ENCODE results near the gene CARHSP1.
A peak's percentile ranks its signal among the peaks of the same experiment; 100 is the strongest.
"Not testable (repeated sequence)": the region's sequence is repeated elsewhere in the genome, so short reads cannot be mapped to it uniquely, and the experiment has no call there.

CARHSP1 gene

DNA sequence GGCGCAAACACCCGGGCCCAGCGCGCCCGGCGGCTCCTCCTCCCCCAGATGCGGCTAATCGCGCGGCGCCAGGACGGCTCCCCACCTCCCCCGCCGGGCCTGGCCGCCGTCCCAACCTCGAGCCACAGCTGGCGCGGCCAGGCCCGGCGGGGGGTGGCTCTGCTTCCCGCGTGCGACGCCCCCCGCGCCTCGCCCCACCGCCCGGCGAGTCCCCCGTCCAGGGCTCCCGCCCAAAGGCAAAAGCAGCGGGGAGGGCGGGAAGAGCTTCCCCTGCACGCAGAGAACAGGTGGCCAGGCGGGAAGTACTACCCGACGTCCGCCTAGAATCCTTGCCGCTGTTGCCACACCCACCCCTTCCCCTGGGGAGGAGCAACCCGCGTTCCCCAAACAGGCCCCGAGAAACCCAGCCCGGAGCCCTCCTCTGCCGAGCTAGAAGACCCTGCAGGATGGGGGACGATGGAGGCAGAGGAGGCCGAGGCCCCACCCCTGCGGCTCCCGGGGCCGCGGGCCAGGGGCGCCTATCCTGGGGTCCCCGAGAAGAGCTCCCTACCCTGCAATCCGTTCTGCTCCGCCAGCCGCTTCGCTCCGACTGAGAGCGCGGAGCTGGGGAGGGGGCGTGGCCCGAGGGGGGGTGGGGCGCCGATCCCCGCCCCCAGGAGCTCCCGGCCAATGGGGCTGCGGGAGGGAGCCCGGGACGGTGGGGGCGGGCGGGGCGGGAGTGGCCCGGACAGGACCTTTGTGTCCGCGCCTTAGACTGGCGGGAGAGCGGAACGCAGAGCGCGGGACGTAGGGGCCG is at the start of gene CARHSP1:
Gene CARHSP1, minus strand, starts transcription at position 591 of the 796 bp plus-strand sequence. CDS start 9,678 bp downstream, outside the sequence.
- peak; percentile 87 for DNase-seq

DNA sequence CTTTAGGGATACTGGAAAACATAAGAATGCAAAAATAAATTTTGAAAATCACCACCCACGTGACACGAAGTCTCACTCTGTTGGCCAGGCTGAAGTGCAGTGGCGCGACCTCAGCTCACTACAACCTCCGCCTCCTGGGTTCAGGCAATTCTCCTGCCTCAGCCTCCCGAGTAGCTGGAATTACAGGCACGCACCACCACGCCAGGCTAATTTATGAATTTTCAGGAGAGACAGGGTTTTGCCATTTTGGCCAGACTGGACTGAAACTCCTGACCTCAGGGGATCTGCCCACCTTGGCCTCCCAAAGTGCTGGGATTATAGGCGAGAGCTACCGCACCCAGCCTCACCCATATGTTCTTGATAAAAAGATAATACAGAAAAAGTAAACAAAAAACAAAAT is 48.5 kb upstream of the CARHSP1 start:
- DNase-seq = not testable (repeated sequence)

DNA sequence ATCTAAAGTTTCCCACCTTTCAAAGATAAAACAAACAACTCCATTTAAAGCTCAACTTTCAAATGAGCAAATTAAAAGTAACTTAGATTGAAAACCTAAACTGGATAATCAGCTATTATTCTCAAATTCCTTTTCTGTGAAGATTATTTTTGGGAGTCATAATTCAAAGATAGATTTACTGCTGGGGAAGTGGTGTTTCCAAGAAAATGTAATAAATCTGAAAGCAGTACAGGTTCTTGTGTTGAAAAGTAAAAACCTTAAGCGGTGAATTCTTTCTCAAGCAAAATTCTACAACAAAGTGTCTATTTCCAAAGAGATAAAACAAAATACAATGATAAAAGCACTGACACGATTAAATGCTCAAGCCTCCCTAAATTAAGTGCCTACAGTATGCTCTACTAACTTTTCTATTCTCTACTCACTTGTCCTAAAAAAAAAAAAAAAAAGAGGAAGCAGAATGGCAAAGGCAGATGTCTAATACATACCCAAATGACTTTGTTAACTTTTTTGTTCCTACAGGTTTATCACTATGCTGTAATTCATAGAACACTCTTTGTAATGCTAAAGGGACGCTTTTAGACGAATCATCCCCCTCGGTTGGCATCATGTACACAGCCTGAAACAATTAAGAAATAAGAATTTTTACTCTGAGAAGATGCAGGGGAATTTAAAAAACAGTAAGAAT is 47.9 kb upstream of the CARHSP1 start:
- no peak for DNase-seq

DNA sequence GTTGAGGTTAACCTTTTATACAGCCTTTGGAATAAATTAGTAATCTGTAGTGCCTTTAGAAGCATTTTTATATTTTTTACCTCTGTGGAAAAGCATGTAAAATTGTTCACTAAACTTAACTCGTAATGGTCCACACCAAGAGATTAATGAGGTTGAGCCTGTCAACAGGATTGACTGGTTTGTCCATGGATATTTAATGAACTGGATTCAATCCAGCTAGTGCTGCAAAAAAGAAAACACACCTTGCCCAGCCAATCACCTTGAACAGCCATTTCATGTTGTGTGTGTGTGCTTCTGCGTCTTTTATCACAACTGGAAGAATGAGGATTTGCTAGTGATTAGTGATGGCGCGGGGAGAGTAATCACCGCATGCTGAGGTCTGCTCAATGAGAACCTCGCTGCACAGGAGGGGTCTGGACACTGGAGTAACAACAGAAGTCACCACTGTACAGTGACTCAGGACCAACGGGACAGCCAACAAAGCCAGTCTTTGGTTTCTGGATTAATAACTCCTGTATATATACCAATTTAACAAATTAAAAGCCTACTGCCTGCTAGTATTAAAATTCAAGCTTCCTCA is 47.0 kb upstream of the CARHSP1 start:
- no peak for DNase-seq

DNA sequence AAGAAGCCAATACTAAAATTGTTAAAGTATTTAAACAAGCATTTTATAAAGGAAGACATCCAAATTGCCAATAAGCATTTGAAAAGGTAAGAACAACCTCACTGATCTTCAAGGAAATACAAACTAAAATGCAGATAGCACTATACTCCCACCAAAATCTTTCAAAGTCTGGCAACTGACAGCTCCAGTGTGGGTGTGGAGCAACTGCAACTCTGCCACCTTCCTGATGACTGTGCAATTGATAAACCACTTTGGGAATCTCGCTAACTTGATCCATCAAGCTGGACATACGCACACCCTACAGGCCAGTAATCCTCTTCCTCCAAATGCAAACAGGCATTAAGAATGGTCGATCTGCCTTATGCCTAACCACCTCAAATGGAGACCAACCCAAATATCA is 45.3 kb upstream of the CARHSP1 start:
- no peak for DNase-seq

DNA sequence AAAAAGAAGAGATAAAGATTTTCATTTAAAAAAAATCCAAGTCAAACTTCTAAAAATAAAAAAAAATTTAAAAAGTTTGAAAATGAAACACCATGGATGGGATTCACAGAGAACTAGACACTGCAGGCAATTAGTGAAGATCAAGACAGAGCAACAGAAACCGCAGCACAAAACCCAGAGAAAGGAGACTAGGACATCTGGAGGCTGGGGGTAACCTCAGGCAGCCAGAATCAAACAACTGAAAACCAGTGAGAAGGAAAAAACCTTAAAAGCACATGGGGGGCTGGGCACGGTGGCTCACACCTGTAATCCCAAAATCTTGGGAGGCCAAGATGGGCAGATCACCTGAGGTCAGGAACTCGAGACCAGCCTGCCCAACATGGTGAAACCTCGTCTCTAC is 44.0 kb upstream of the CARHSP1 start:
- no peak for DNase-seq

DNA sequence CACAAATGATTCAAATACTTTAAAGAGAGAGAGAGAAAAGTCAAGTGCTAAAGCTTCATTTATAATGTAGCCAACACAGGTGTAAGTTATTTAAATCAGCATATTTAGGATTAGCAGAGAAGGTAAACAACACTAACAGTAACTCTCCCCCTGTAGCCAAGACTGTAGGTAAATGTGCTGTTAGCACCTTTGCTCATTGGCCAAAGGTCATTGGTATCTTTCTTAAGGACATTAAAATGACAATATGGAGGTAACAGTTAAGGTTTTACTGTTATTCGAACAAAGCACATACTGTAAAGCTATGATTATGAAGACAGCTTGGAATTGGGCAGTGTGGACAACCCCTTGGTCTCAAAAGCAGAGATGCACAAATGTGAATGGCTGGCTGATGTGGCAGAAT is 42.0 kb upstream of the CARHSP1 start:
- no peak for DNase-seq

DNA sequence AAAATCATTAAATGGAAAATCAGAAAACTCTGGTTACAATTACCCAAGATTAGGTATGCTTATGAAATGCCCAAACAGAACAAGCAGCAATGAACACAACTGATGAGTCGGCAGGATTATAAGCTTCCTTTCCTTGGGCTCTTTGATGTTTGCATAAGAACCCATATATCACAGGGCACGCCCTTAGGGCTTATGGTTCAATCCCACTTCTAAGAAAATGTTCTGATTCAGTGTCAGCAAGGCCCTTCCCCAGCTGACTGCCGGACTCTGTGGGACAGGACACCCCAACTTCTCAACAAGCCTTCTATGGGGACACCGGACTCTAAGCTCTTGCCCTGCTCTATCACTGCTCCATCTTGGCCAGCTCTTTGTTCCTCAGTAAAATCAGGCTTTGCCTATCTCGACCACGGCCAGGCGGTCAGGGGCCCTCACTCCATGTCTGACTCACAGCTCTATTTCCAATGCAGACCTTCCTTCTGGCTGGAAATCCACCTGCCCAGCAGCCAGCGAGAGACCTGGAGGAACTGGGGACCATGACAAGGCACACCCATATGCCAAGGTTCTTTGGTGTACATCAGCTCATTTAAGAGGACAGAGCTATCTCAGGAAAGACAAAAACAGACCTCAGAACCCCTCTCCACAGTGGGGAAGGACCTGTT is 40.1 kb upstream of the CARHSP1 start:
- no peak for DNase-seq

DNA sequence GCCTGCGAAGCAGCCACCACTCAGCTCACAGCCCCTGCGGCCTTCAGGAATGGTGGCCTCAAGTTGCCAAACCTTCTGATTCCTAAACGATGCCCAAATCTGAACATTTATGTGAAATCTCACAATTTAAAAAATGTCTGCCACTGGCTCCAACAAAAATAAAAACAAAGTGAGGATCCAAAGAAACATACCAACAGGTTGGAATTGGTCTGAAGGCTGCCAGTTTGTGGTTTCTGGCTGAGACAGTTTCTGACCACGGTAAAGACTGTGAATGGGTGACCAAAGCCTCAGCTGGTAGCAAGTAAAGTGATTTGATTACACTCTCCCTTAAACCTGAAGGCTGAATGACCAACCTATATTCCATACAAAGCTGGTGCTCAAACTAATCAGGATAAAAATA is 38.3 kb upstream of the CARHSP1 start:
- DNase-seq = no peak

DNA sequence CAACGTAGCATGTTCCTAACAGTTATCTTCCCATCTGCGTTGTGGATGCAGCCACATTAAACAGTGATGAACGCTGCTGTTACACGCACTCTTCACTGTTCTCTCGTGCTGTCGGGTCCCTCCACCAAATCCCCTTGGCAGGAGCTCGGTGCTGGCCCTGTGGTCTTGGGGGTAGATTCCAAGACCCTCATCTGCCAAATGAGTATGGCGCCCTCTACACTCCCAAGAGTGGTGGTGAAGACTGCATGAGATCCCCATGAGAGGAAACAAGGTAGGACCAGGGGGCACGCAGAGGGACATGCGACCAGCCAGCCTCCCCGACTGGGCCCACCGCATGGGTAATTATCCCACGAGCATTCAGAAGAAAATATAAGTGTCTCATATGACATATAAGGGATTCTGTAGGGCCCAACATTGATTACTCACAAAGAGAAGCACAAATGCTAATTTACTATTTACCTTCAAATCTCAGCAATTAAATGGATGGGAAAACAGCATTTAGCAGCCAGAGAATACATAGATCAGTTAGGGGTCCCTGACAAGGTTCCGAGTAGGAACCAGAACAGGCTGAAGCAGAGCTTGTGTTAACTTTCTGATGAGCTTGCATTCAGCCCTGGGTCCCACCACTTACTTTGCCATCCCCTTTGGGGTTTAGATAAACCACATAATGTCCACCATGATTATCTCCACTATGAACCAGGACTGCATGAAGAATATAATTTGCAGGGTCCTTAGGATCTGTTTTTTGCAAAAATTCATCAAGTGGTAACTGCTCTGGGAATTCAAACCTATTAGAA is 37.2 kb upstream of the CARHSP1 start:
- no peak for DNase-seq

DNA sequence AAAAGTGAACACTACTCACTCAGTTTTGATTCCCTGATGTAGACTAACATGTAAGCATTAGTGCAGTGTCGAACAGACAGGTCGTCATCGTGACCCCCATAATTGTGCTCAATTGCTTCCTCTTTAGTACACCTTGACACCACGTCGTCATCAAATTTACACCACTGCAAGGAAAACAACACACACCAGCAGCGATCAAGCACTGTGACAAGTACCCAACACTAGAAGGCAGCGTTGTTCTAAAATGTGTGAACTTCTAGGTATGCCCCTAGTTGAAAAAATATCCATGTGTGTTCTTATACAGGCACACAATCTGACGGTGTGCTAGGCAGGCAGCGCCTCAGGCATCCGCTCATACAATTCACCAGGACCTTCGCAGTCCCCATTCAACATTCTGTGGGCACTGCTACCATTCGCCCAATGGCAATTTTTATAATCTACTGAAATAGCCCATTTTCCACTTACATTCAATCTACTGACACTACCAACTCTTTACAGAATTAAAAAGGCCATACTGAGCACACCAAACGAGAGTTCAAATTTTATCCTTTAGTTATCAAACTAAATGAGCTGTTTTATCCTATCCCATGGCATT is 36.5 kb upstream of the CARHSP1 start:
- DNase-seq = no peak

DNA sequence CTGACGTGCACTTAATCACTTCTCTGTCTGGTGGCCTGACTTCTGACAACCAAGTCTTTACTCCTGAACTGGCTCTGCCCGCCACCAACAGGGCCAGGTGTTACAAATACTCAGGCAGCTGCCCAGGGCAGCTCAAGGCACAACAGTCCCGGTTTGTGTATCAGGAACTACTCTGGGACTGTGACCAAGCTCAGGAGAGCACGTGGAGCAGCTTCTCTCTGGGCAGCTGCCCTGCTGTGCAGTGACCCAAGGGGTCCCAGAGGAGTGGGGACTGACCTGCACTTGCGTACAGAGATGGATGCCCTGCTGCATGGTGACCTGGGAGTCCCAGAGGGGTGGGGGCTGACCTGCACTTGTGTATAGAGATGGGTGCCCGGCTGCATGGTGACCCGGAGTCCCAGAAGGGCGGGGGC is 35.2 kb upstream of the CARHSP1 start:
- DNase-seq = no peak

DNA sequence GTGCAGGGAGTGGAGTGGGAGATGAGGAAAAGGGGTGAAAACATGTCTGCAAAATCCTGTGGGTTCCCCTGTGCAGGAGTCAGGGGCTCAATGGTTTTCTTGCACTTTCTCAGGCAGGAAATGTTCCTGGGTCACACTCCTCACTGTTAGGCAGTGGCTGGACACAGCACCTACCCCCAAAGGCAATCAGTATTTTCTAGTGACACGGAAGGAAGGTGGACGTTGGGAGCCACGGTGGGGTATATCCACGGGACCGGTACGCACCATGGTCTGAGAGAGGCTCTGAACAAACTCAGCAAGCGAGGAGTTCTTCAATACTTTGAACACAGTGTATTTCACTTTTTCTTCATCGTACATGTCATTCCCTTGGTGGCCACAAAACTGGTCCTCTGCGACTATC is 34.2 kb upstream of the CARHSP1 start:
- no peak for DNase-seq

DNA sequence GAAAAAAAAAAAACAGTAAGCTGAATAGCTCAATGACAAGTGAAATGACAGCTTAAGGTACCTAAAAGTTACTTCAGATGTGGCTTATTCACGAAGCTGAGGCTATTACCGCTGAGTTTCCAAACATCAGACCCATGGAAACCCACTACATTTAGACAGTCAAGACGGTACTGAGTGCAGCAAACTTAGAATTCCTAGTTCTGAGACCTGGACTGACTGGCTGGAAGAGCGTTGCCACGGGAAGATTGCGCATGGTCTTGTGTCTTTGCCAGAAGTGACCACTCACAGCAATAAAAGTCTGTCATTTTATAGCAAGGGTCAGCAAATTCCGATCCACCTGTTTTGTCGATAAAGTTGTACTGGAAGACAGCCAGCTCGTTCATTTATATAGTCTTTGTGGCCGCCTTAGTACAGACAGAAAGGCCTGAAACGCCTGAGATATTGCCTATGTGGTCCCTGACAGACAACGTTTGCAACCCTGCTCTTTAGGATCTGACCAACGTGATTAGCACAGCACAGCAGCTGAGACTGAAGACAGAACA is 32.6 kb upstream of the CARHSP1 start:
- no peak for DNase-seq

DNA sequence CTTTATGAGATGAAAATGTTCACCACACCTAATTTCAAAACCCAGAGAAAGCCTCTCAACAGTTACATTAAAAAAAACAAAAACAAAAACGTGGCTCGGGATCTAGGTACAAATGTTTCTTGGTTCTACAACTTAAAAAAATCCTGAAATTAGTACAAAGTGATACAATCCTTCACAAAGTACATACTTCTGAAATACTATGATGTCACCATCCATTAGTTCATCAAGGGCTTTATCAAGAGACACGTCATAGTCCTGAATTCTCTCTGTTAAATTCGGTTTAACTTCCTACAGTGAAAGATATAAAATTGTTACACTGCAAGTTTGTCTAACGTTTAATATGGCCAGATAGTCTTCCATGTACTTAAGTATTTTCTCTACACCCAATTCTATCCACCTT is 31.5 kb upstream of the CARHSP1 start:
- no peak for DNase-seq

DNA sequence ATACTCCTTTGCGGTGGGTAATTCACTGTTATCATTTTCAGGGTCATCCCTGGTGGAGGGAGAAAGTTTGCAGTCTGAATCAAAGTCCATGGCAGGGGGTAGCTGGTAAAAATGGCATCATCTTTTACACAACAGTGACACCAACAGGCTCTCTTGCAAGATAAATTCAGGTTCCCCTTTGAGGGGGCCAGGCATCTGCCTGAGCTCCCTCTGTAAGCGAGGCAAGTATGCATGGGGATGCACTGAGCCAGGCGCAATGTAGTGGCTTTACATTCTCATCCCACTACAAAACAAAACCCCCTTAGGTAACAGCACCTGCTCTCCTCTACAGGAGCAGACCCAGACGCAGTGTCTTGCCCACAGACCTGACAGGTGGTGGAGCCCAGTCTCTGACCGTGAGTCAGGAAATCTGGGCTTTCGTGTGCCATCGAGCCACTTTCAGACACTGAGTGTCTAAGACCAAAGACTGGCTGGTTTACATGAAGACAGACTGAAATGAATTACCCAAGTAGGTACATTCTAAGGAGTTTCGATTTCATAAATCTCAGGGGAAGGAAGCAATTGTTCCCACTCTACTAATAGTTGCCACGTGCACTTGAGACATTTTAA is 31.0 kb upstream of the CARHSP1 start:
- DNase-seq = no peak

DNA sequence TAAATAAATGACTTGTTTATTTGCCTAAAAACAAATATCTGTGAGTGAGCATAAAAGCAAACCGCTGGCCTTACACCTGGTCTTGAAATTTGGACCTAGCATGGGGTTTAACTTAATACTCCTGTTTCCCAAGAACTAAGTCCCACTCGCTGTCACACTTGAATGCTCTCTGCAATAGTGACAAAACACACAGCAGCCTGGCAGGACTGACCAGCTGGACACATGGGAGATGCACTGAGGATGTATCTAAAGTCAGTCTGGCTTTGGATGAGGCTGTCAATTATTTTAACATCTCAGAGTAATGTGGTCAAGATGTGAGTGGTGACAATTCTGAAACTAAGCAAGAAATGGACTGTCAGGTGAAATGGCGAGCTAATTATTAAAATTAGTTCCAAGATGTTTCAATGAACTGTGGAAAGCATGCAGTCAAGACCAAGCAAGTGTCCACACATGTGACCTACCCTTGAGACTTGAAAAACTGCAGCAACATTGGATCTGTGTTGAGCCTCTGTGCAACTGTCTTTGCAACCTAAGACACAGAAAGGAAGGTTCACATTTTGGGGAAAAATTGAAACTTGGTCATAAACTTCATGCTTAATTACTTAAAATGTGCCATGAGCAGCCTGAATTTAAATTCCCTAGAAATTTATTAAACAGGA is 30.0 kb upstream of the CARHSP1 start:
- no peak for DNase-seq

DNA sequence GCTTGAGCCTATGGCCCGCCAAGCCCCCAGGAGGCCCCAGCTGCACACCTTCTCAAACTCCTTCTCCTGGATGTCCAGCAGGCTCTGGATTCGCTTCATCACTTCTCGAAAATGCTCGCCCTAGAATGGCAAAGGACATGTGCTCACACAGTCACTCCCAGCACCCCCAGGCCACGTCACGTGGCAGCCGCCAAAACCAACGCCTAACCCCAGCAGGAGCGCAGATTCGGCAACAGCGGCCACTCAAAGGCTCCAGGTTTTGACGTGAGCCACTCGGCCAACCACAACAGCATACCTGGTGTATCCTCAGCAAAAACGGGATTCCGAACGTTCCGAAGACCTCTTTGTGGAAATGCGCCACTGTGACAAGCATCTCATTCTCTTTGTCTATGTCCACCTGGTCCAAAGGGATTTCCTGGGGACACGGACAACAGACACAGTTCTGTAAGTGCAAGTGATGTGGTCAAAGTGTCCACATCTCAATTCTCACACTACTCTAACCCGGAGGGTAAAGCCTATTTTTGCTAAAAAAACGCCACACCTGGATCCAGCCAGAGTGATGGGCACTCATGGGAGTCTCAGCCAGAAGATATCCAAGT is 26.0 kb upstream of the CARHSP1 start:
- no peak for DNase-seq

DNA sequence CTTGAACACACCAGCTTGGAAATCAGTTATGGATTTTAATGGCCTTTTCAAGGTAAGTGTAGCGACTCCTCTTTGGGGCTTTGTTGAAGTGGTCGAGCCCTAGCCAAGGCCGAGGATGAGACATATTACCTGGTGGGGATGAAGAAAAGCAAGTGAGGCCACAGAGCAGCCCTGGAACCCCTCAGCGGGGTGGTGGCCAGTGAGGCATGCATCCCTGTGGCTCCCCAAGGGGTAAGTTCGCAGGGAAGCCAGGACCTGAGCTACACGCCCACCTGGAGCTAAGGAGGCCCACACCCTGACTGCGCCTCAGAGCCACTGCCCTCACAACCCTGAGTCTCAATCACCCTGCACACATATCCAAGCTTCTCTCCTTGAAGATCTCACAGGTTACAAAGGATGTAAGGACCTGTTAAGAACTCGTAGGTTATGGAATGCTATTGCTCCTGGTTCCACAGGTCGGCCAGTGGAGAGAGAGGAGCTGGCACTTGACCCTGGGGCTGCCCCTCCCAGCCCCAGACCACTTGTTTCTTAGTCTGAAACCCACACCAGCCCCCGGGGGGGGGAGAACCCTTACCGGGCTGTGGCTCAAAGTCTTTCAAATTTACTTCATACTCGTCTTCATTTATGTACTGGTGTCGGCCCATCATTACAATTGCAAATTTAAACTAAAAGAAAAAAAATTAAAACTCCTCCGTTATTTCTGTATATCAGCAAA is 25.3 kb upstream of the CARHSP1 start:
- no peak for DNase-seq

DNA sequence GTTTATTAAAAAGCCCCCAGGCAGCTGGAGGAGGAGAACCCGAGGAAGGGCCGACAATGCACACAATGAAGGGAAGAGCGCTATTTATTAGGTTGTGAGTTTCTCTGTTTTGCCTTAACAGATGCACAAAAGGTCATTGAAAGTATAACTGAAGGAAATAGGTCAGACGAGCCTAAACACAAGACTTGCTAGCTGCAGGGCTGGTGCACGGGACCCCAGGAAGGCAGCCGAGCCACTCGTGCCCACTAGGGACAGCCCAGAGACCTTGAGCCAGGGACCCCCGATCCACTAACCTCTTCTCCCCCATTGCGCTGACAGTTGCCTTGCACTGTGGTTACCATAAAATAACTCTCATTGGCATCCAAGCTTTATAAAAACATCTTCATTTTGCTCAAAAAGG is 24.6 kb upstream of the CARHSP1 start:
- no peak for DNase-seq

Data from GDM1 (cell line).